CD4-positive, CD25-positive, alpha-beta regulatory T cell (primary cell): Measurements from ENCODE around the gene NT5DC4. TPM values are rescaled to one million over a fixed set of nuclear protein-coding genes. Genes with fewer than 3 reads are reported as not detected.
"Not testable (repeated sequence)": the region's sequence is repeated elsewhere in the genome, so short reads cannot be mapped to it uniquely, and the experiment has no call there.

Source experiments
- ATAC-seq, 2 donors: fragments of 150-1000 bp; cut with Tn5 transposase; one replicate each; pipeline ENCODE4 v1.10.0; 2021; ENCODE audit warnings: low read depth in 2 of 2, moderate number of reproducible peaks in 2 of 2, moderate library complexity in 1 of 2
- DNase-seq, 3 donors: peaks; one replicate each; pipeline versions ENCODE4 v3.0.0 to v3.0.0-alpha.2; 2012 to 2022; ENCODE audit warnings: mixed read lengths in 1 of 3
- H3K27ac ChIP-seq: one replicate; pipeline ENCODE4 v1.7.0; 2013; ENCODE audit warnings: mild to moderate bottlenecking, low read length; ENCODE audit not compliant: insufficient read depth, poor library complexity, severe bottlenecking
- H3K27me3 ChIP-seq: one replicate; pipeline ENCODE4 v1.7.0; 2013; ENCODE audit warnings: low read length; ENCODE audit not compliant: control insufficient read depth, insufficient read depth
- H3K36me3 ChIP-seq: one replicate; pipeline ENCODE4 v1.7.0; 2013; ENCODE audit warnings: mild to moderate bottlenecking, low read length, moderate library complexity; ENCODE audit not compliant: control insufficient read depth, insufficient read depth
- H3K4me1 ChIP-seq: 2 replicates; pipeline ENCODE4 v1.7.0; 2013; ENCODE audit warnings: mild to moderate bottlenecking, low read length; ENCODE audit not compliant: insufficient read depth, control insufficient read depth, poor library complexity, severe bottlenecking
- H3K4me3 ChIP-seq: one replicate; pipeline ENCODE4 v1.7.0; 2013; ENCODE audit warnings: low read depth, mild to moderate bottlenecking, low read length, moderate library complexity
- H3K9me3 ChIP-seq, 2 experiments: 1 replicate in 1 of 2; 2 replicates in 1 of 2; pipeline ENCODE4 v1.7.0; 2013; ENCODE audit warnings: low read length in 2 of 2, mild to moderate bottlenecking in 1 of 2, moderate library complexity in 1 of 2; ENCODE audit not compliant: control insufficient read depth in 2 of 2
- H3K27ac Mint-ChIP-seq, 3 donors: one replicate each; pipeline ENCODE4 v1.8.0; 2020 to 2022; ENCODE audit warnings: mild to moderate bottlenecking in 3 of 3, mixed read lengths in 3 of 3, moderate library complexity in 2 of 3
- H3K27me3 Mint-ChIP-seq: one replicate; pipeline ENCODE4 v1.8.0; 2022; ENCODE audit warnings: mild to moderate bottlenecking, mixed read lengths
- H3K36me3 Mint-ChIP-seq: one replicate; pipeline ENCODE4 v1.8.0; 2020; ENCODE audit warnings: mixed read lengths
- H3K4me1 Mint-ChIP-seq, 4 donors: one replicate each; pipeline ENCODE4 v1.8.0; 2020 to 2022; ENCODE audit warnings: mixed read lengths in 4 of 4, mild to moderate bottlenecking in 1 of 4
- H3K4me3 Mint-ChIP-seq, 4 donors: one replicate each; pipeline ENCODE4 v1.8.0; 2020 to 2022; ENCODE audit warnings: mild to moderate bottlenecking in 4 of 4, mixed read lengths in 4 of 4, moderate library complexity in 3 of 4
- H3K9me3 Mint-ChIP-seq, 7 donors: one replicate each; pipeline ENCODE4 v1.8.0; 2020 to 2022; ENCODE audit warnings: mixed read lengths in 7 of 7, mild to moderate bottlenecking in 3 of 7, moderate library complexity in 2 of 7
- polyA plus RNA-seq, 4 donors: library from polyadenylated mRNA; unstranded; fragments of 300-500 nt; fragmentation: Illumina TruSeq; gene quantifications; one replicate each; pipeline ENCODE4 v1.2.3, GENCODE V29; 2021
- total RNA-seq: library from RNA; stranded (reverse); gene quantifications from one replicate; pipeline ENCODE4 v1.2.3, GENCODE V29; 2022

NT5DC4 gene
- total and polyA plus RNA-seq, 5 donors from 2014 or later, result not detected

DNA sequence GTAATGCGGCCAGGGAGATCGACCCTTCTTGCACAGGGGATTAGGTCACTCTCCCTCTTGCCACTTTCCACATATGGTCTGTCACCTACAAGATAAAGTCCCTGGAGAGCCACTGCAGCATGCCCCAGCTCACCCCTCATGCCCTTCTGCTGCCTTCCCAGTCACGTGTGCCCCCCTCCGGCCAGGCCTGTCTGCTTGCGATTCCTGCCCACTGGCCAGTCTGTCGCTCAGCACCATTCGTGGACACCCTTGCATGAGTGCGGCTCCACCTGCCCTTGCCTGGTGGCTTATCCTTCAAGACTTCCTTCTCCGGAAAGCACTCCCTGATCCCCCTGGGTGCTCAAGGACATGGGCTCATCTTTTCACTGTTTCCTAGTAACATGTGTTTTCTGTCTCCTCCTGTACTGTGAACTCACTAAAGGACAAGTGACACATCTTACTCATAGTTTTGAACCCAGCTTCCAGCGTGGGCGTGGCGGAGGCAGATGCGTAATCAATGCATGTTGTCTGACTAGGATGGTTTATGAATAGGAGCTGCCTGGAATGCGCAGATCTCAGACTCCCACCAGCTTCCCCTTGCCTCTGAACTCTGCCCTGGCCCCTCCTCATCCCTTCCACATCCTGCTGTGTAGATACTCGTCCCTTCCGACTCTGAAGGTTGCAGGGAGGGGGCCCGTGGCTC is 7.8 kb upstream of the NT5DC4 start:
- H3K4me3 Mint-ChIP-seq, result peak overlapping the region in 2 of 4 donors; percentile 41 to 64
- H3K27me3 Mint-ChIP-seq, result peaks cover 19% of the 10 kb centered on the region
- H3K36me3 ChIP-seq, result no peaks in the 10 kb centered on the region
- DNase-seq (no peak), ATAC-seq (no peak)
- no peak overlapping the region for H3K4me3 ChIP-seq
- H3K4me1 Mint-ChIP-seq, result peaks cover 0 to 12% (median 5%) of the 10 kb centered on the region in 4 donors
- H3K9me3 ChIP-seq, result no peaks in the 10 kb centered on the region
- H3K27ac Mint-ChIP-seq, result peak overlapping the region in 1 of 3 donors; percentile 7
- H3K9me3 Mint-ChIP-seq, result peaks cover 0 to 5% (median 2%) of the 10 kb centered on the region in 7 donors
- no peaks in the 10 kb centered on the region for H3K27me3 ChIP-seq
- no peaks in the 10 kb centered on the region for H3K36me3 Mint-ChIP-seq
- no peak overlapping the region for H3K27ac ChIP-seq
- H3K4me1 ChIP-seq, result peaks cover 5% of the 10 kb centered on the region

DNA sequence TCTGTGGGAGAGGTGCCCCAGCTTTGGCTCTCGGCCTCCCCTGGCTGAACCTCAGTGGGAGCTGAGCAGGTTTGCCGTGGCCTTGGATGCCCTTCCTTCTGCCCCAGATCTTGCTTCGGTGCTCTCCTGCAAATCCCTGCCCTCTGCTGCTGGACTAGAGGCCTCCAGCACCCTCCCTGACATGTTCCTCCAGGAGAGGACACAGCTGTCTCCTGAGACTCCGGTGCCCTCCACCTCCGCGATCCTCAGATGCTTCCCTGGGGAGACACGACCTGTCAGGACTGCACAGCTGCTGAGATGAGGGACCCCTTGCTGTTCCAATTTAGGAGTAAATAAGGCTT is 7.3 kb upstream of the NT5DC4 start:
- Mint-ChIP-seq H3K4me3 (peak overlapping the region in 1 of 4 donors; percentile 64), H3K4me1 (peaks cover 0 to 9% (median 3%) of the 10 kb centered on the region in 4 donors), H3K36me3 (no peaks in the 10 kb centered on the region), H3K27me3 (peaks cover 19% of the 10 kb centered on the region), H3K9me3 (peaks cover 0 to 5% (median 2%) of the 10 kb centered on the region in 7 donors), H3K27ac (peak overlapping the region in 1 of 3 donors; percentile 7)
- no peaks in the 10 kb centered on the region for H3K36me3 ChIP-seq
- H3K4me3 ChIP-seq, result no peak overlapping the region
- H3K27ac ChIP-seq, result no peak overlapping the region
- no peaks in the 10 kb centered on the region for H3K27me3 ChIP-seq
- H3K4me1 ChIP-seq, result peaks cover 5% of the 10 kb centered on the region
- no peaks in the 10 kb centered on the region for H3K9me3 ChIP-seq
- DNase-seq, result no peak
- ATAC-seq, result no peak

DNA sequence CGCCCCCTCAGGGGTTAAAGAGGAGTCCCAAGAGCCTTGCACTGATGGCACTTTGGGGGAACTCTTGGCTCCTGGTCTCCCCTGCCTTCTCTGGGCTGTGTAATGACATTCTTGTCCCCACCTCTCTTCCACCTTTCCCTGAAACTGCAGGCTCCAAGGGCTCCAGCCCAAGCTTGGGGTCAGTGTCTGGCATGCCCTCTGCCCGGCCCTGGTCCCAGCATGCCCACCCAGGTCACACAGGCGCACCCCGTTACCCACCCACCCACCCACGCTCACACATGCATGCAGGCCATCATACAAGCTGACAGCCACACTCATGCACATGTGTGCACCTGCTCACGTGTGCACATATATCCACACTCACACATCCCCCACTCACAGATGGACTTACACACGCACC is 6.9 kb upstream of the NT5DC4 start:
- no peaks in the 10 kb centered on the region for H3K9me3 ChIP-seq
- no peaks in the 10 kb centered on the region for H3K27me3 ChIP-seq
- H3K36me3 ChIP-seq, result no peaks in the 10 kb centered on the region
- Mint-ChIP-seq H3K27ac (no peak overlapping the region), H3K36me3 (no peaks in the 10 kb centered on the region), H3K27me3 (peaks cover 19% of the 10 kb centered on the region), H3K4me1 (peaks cover 0 to 6% (median 3%) of the 10 kb centered on the region in 4 donors), H3K9me3 (peaks cover 0 to 7% (median 2%) of the 10 kb centered on the region in 7 donors), H3K4me3 (no peak overlapping the region)
- H3K27ac ChIP-seq, result no peak overlapping the region
- H3K4me3 ChIP-seq, result no peak overlapping the region
- peaks cover 3% of the 10 kb centered on the region for H3K4me1 ChIP-seq
- DNase-seq (no peak), ATAC-seq (no peak)

DNA sequence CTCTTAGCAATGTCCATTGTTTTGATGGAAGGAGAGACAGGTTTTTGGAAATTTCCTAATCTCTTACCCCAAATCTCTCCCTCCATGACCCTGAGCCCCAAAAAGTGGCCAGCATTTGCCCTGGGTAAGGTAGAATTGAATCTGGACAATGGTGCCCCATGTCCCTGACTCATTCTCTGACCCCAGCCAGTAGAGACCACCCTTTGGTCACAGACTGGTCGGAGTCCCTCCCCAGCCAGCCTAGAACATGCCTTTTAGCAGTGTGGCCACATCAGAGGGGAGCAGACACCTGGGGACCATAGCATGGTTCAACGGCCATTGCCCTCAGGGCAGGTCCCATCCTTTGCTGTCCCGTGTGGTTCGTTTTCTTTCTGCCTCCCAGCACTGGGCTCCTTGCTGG is 6.5 kb upstream of the NT5DC4 start:
- H3K4me1 ChIP-seq, result no peaks in the 10 kb centered on the region
- no peak overlapping the region for H3K4me3 ChIP-seq
- no peak overlapping the region for H3K27ac Mint-ChIP-seq
- DNase-seq (no peak), ATAC-seq (no peak)
- H3K36me3 Mint-ChIP-seq, result no peaks in the 10 kb centered on the region
- H3K36me3 ChIP-seq, result no peaks in the 10 kb centered on the region
- peaks cover 0 to 2% (median under 1%) of the 10 kb centered on the region in 4 donors for H3K4me1 Mint-ChIP-seq
- no peaks in the 10 kb centered on the region for H3K27me3 ChIP-seq
- H3K27ac ChIP-seq, result no peak overlapping the region
- H3K9me3 Mint-ChIP-seq, result peaks cover 0 to 7% (median 2%) of the 10 kb centered on the region in 7 donors
- no peak overlapping the region for H3K4me3 Mint-ChIP-seq
- H3K9me3 ChIP-seq, result no peaks in the 10 kb centered on the region
- peaks cover 19% of the 10 kb centered on the region for H3K27me3 Mint-ChIP-seq

DNA sequence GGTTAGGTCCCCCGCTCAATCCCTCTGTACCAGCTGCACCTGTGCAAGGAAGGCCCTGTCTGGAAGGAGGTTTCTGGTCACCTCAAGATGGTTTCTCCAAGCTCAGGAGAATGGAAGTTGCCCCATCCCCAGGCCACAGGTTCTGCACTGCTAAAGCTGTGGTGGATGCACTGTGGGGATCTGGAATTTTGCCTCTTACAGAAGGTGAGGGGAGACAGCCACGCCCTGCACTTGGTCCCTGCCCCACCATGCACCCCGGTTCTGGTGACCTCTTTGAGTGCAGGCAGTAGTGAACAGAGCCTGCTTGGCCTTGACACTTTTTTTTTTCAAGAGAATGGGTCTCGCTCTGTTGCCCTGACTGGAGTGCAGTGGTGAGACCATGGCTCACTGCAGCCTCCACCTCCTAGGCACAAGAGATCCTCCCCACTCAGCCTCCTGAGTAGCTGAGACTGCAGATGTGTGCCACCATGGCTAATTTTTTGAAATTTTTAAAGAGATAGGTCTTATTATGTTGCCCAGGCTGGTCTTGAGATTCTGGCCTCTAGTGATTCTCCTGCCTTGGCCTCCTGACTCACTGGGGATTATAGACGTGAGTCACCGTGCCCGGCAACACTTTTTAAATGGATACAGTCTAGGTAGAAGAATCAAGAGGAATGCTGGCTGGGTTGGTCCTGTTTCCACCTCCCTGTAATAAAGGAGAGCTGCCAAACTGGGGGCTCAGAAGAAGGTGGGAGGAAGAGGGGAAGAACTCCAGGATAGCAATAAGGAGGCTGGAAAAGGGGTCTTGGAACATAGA is 5.8 kb upstream of the NT5DC4 start:
- Histone ChIP-seq H3K27me3 (no peaks in the 10 kb centered on the region), H3K4me3 (no peak overlapping the region), H3K4me1 (no peaks in the 10 kb centered on the region), H3K9me3 (no peaks in the 10 kb centered on the region), H3K27ac (no peak overlapping the region), H3K36me3 (no peaks in the 10 kb centered on the region)
- H3K4me1 Mint-ChIP-seq, result no peaks in the 10 kb centered on the region
- no peaks in the 10 kb centered on the region for H3K36me3 Mint-ChIP-seq
- peaks cover 15% of the 10 kb centered on the region for H3K27me3 Mint-ChIP-seq
- DNase-seq, result no peak
- H3K27ac Mint-ChIP-seq, result no peak overlapping the region
- no peak for ATAC-seq
- H3K4me3 Mint-ChIP-seq, result peak overlapping the region in 1 of 4 donors; percentile 51
- H3K9me3 Mint-ChIP-seq, result peaks cover 0 to 7% (median 2%) of the 10 kb centered on the region in 7 donors

DNA sequence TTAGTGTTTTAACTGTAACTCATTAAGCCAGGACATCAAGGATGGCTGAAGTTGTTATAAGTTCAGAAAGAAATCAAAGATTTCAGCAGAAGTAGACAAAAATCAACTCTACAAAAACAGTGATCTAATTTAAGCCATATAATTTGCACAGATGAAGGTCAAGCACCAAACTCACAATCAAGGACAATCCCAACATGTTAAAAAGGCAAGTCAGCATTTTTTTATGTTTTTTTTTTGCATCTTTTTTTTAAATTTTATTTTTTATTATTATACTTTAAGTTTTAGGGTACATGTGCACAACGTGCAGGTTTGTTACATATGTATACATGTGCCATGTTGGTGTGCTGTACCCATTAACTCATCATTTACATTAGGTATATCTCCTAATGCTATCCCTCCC is 4.7 kb upstream of the NT5DC4 start:
- H3K4me3 Mint-ChIP-seq, H3K4me1 Mint-ChIP-seq, H3K36me3 ChIP-seq, H3K27ac ChIP-seq, H3K4me1 ChIP-seq, DNase-seq, H3K9me3 Mint-ChIP-seq, H3K27me3 ChIP-seq, ATAC-seq, H3K9me3 ChIP-seq, H3K27ac Mint-ChIP-seq, H3K36me3 Mint-ChIP-seq, H3K4me3 ChIP-seq: not testable (repeated sequence)
- H3K27me3 Mint-ChIP-seq, result peaks cover 13% of the 10 kb centered on the region

DNA sequence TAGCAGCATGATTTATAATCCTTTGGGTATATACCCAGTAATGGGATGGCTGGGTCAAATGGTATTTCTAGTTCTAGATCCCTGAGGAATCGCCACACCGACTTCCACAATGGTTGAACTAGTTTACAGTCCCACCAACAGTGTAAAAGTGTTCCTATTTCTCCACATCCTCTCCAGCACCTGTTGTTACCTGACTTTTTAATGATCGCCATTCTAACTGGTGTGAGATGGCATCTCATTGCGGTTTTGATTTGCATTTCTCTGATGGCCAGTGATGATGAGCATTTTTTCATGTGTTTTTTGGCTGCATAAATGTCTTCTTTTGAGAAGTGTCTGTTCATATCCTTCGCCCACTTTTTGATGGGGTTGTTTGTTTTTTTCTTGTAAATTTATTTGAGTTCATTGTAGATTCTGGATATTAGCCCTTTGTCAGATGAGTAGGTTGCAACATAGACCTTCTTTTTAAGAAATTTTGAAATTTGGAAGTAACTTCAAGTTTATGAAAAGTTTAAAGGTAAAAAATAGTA is 3.9 kb upstream of the NT5DC4 start:
- not testable (repeated sequence) for H3K36me3 Mint-ChIP-seq, H3K36me3 ChIP-seq, ATAC-seq, H3K27me3 ChIP-seq, H3K4me1 Mint-ChIP-seq, H3K27ac ChIP-seq, H3K4me1 ChIP-seq, DNase-seq, H3K4me3 Mint-ChIP-seq, H3K9me3 Mint-ChIP-seq, H3K27me3 Mint-ChIP-seq, H3K4me3 ChIP-seq, H3K9me3 ChIP-seq, H3K27ac Mint-ChIP-seq
